ENCODE measurements around the gene PSMD1.
"Not testable (repeated sequence)": the region's sequence is repeated elsewhere in the genome, so short reads cannot be mapped to it uniquely, and the experiment has no call there.

The PSMD1 gene

GRCh38 chr2:231152800-231153557, 96.3 kb downstream of the PSMD1 start:
- no peak for DNase-seq (ENCODE audit: low spot score)

DNA sequence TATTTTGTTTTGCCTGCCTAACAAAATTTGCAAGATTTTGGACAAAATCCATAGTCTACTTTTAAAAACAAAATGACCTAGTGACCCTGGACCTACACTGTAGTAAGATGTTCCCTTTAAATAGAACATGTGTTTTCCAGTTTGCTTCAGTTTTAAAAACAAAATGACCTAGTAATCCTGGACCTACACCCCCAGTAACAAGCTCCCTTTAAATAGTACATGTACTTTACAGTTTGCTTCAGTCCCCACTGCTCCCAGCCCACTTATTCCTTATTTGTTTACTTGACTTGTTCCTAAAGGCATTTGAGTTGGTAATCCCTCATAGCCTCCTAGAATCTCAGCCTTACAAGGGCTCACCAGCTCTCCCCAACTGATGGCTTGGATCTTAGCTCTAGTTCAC, 102.6 kb downstream of the PSMD1 start:
- DNase-seq (ENCODE audit: low spot score) = no peak

DNA sequence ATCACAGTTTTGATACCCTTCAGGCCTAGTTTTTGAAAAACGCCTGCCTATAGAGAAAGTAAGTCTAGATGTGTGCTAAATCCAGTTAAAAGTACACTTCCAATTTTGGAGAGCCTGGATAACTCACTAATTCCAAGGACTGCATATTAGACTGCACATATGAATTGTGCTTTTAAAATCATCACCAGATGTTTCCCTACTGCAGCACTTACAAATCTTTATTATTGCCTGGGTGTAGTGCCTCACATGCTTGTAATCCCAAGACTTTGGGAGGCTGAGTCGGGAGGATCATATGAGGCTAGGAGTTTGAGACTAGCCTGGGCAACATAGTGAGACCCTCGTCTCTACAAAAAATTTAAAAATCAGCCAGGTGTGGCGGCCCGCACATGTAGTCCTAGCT, 104.0 kb downstream of the PSMD1 start:
- no peak for DNase-seq (ENCODE audit: low spot score)

DNA sequence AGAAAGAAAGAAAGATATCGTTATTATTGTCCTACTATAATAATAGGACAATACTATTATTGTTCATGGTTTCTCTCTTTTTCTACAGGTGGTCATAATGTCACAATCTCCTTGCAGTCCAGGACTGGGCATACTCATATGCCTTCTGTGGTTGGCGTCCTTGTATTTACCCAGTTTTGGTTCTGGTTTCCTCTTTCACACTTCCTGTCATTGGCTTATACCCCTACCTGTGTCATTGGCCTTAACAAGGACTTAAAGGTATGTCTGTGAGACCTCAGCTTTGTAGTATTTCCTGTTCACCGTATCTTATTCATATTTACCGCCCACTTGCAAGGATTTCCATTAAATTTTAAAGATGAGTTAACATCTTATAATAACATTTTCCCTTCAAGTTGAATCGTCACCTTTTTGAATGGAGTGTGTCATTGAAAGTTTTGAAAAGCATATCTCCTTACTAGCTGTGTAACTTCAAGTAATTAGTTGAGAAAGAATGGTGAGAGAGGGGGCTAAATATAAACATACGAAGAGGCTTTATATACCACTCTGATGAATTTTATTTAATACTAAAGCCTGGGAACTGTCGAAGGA, 104.7 kb downstream of the PSMD1 start:
- DNase-seq (ENCODE audit: low spot score) = no peak

- no peak for DNase-seq (ENCODE audit: low spot score)
Measured at GRCh38 chr2:231161877-231162329, 105.2 kb downstream of the PSMD1 start.

DNA sequence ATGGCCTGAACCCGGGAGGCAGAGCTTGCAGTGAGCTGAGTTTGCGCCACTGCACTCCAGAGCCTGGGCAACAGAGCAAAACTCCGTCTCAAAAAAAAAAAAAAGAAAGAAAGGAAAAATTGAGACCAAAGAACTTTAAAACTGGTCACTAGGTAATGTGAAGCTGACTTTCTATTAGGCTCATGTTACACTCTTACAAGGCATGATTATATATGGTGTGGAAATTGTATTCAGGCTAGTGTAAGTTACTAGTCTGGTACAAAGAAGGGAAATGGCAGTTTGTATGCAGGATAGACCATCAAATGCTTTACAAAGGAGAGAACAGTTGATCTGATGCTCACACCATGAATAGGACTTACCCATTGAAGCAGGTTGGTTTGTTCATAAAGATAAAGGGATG, 106.3 kb downstream of the PSMD1 start:
- DNase-seq (ENCODE audit: low spot score) = no peak

DNA sequence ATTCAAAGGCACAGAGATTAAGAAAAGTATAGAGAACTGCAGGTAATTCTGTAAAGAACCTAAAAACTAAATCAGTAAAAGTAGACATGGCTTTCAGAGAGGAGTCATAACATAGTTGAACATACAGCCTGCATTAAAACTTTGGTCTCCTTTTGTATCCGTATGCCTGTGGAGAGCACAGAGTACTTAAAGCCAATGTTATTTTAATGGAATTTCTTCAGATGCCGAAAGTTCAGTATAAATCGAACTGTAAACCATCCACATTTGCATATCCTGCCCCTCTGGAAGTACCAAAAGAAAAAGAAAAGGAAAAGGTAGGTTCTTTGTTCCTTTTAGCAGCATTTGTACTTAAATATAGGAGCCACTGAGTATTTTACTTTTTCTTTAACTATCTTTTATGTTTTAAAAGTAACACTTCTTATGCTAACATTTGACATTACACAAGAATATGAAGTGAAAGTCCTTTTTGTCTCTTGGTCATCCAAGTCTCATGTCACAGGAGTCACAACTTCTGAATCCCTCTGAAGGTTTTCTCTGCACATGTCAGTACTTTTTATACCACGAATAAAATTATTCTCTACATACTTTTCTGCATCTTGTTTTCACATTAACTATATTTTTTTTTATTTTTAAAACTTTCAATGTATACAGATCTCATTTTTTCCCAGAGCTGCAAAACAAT, 106.9 kb downstream of the PSMD1 start:
- DNase-seq (ENCODE audit: low spot score) = no peak

GRCh38 chr2:231167745-231168459, 111.2 kb downstream of the PSMD1 start:
- no peak for DNase-seq (ENCODE audit: low spot score)

GRCh38 chr2:231168460-231169139, 111.9 kb downstream of the PSMD1 start:
- DNase-seq (ENCODE audit: low spot score) = no peak

GRCh38 chr2:231169488-231169887, 112.8 kb downstream of the PSMD1 start:
- DNase-seq (ENCODE audit: low spot score) = no peak

DNA sequence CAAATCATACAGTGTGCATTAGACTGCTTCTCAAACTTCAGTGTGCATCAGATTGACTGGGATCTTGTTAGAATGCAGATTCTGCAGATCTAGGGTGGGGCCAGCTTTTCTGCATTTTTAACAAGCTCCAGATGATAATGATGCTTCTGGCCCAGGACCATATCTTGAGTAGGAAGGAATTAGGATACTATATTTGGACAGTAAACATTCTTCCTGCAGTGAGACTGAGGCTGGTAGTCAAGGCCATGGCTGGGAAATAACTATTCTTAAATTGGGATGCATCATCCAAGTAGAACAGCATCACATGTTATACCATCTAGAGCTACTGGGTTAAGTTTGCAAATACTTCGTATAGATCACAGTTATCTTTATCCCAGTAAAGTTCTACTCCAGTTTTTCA, 113.4 kb downstream of the PSMD1 start:
- no peak for DNase-seq (ENCODE audit: low spot score)

GRCh38 chr2:231172025-231172424, 115.4 kb downstream of the PSMD1 start:
- no peak for DNase-seq (ENCODE audit: low spot score)

DNA sequence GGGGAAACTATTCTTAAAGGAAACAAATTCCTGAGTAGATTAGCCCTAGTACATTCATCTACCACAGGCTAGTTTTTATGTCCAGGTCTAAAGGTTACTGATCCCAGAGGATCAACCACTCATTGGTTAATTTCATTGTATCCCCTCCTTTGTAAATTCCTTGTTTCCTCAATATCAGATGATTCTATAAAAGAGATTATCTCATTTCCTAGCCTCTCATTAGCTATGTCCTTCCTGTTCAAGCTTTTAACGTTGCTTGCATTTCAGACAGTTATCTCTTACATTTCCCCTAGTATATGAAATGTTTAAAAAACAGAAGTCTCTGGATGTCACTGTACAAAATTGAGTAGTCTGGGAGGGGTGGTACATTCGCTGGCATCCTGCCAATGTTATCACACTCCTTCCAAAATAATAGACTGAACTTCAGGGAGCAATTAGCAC, 117.6 kb downstream of the PSMD1 start:
- DNase-seq (ENCODE audit: low spot score) = no peak

DNA sequence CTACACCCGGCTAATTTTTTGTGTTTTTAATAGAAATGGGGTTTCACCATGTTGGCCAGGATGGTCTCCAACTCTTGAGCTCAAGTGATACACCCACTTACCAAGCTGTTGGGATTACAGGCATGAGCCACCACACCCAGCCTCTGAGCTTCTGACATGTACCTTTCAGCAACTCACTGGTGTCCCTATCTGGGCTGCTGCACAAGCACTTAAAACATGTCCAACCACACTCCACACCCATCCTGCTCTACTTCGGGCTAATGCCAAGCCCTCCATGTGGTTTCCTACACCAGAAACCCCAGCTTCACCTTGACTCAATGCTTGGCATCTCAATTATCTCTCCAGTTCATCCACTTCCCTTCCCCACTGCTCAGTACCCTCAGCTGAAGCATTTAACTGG, 119.4 kb downstream of the PSMD1 start:
- DNase-seq (ENCODE audit: low spot score) = no peak

GRCh38 chr2:231177156-231178025, 120.7 kb downstream of the PSMD1 start:
- DNase-seq (ENCODE audit: low spot score) = no peak

DNA sequence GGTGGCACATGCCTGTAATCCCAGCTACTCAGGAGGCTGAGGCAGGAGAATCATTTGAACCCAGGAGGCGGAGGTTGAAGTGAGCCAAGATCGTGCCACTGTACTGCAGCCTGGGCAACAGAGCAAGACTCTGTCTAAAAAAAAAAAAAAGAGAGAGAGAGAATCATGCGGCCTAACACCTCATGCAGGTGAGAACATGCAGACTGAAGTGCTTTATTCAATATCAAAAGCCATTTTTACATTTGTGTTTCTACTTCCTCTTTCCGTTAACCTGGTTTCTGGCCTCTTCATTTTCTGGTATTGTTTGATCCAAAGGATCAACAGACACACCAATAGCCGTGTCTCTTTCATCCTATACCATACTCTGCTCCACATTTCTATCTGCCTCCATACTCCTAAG, 122.1 kb downstream of the PSMD1 start:
- not testable (repeated sequence) for DNase-seq (ENCODE audit: low spot score)

- DNase-seq (ENCODE audit: low spot score) = peak; percentile 53
Measured at GRCh38 chr2:231181860-231182512, 125.3 kb downstream of the PSMD1 start.

GRCh38 chr2:231182513-231182899, 125.8 kb downstream of the PSMD1 start:
- DNase-seq (ENCODE audit: low spot score) = no peak

- no peak for DNase-seq (ENCODE audit: low spot score)
Measured at GRCh38 chr2:231183851-231184250, 127.2 kb downstream of the PSMD1 start.

GRCh38 chr2:231184319-231184718, 127.7 kb downstream of the PSMD1 start:
- no peak for DNase-seq (ENCODE audit: low spot score)
